HL-60 (cell line): ENCODE data around the gene GSDMA.

Experiments used
- POLR2AphosphoS5 ChIP-seq: IDR thresholded peaks from 2 replicates; pipeline ENCODE4 v1.6.1; 2012; ENCODE audit warnings: low read depth
- SPI1 ChIP-seq: IDR thresholded peaks from 2 replicates; pipeline ENCODE4 v1.6.1; 2012; ENCODE audit warnings: low read depth, mild to moderate bottlenecking, borderline replicate concordance
- TF ChIP-seq, protein P1 (sequence below): IDR thresholded peaks from 2 replicates; pipeline ENCODE4 v1.6.1; 2012; ENCODE audit warnings: low read depth; ENCODE audit not compliant: insufficient replicate concordance
- TF ChIP-seq, protein P2 (sequence below): IDR thresholded peaks from one replicate; pipeline ENCODE4 v1.5.1; 2011; ENCODE audit warnings: low read length, control low read depth, inconsistent platforms; ENCODE audit not compliant: insufficient read depth

DNA sequence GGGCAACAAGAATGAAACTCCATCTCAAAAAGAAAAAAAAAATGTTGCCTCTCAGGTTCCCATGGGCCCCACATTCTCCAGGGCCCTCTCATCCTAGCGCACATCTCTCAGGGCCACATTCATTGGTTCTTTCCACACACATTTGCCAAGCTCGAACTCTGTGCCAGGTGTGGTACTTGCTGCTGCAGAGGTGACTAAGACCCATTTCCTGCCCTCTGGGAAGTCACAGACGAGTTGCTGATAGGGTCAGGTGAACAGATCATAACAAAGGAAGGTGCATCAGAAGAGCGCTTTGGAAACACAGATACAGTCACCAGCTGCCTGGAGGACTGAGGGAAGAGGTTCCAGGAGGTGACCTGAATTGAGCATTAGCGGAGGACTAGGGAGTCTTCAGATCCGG, 1.0 kb downstream of the GSDMA start:
- TF ChIP-seq, protein P1, sequence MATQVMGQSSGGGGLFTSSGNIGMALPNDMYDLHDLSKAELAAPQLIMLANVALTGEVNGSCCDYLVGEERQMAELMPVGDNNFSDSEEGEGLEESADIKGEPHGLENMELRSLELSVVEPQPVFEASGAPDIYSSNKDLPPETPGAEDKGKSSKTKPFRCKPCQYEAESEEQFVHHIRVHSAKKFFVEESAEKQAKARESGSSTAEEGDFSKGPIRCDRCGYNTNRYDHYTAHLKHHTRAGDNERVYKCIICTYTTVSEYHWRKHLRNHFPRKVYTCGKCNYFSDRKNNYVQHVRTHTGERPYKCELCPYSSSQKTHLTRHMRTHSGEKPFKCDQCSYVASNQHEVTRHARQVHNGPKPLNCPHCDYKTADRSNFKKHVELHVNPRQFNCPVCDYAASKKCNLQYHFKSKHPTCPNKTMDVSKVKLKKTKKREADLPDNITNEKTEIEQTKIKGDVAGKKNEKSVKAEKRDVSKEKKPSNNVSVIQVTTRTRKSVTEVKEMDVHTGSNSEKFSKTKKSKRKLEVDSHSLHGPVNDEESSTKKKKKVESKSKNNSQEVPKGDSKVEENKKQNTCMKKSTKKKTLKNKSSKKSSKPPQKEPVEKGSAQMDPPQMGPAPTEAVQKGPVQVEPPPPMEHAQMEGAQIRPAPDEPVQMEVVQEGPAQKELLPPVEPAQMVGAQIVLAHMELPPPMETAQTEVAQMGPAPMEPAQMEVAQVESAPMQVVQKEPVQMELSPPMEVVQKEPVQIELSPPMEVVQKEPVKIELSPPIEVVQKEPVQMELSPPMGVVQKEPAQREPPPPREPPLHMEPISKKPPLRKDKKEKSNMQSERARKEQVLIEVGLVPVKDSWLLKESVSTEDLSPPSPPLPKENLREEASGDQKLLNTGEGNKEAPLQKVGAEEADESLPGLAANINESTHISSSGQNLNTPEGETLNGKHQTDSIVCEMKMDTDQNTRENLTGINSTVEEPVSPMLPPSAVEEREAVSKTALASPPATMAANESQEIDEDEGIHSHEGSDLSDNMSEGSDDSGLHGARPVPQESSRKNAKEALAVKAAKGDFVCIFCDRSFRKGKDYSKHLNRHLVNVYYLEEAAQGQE, result no peak
- TF ChIP-seq, protein P2, sequence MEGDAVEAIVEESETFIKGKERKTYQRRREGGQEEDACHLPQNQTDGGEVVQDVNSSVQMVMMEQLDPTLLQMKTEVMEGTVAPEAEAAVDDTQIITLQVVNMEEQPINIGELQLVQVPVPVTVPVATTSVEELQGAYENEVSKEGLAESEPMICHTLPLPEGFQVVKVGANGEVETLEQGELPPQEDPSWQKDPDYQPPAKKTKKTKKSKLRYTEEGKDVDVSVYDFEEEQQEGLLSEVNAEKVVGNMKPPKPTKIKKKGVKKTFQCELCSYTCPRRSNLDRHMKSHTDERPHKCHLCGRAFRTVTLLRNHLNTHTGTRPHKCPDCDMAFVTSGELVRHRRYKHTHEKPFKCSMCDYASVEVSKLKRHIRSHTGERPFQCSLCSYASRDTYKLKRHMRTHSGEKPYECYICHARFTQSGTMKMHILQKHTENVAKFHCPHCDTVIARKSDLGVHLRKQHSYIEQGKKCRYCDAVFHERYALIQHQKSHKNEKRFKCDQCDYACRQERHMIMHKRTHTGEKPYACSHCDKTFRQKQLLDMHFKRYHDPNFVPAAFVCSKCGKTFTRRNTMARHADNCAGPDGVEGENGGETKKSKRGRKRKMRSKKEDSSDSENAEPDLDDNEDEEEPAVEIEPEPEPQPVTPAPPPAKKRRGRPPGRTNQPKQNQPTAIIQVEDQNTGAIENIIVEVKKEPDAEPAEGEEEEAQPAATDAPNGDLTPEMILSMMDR, result no peak
- no peak for TF ChIP-seq POLR2AphosphoS5
- TF ChIP-seq SPI1, result no peak
